NCI-H1417 treated with DMSO at 0.1 percent for 48 hours (cell line): ENCODE data around the gene PHACTR1.

Experiments used
- DNase-seq: peaks from one replicate; lab custom pipeline; 2025; lab: John Stamatoyannopoulos, UW

The PHACTR1 gene

GRCh38 chr6:12955956-12956355 is 239.4 kb downstream of the PHACTR1 start:
- DNase-seq, result no peak

- DNase-seq, result no peak
Measured at GRCh38 chr6:12956991-12957320, 240.4 kb downstream of the PHACTR1 start.

GRCh38 chr6:12957321-12958051 is 240.9 kb downstream of the PHACTR1 start:
- no peak for DNase-seq

- no peak for DNase-seq
Measured at GRCh38 chr6:12958052-12958706, 241.6 kb downstream of the PHACTR1 start.

- no peak for DNase-seq
Measured at GRCh38 chr6:12961761-12962160, 245.2 kb downstream of the PHACTR1 start.

GRCh38 chr6:12962529-12962928 is 246.0 kb downstream of the PHACTR1 start:
- no peak for DNase-seq

GRCh38 chr6:12962987-12963386 is 246.4 kb downstream of the PHACTR1 start:
- DNase-seq, result no peak

- no peak for DNase-seq
Measured at GRCh38 chr6:12963567-12963966, 247.0 kb downstream of the PHACTR1 start.

GRCh38 chr6:12967686-12968085 is 251.1 kb downstream of the PHACTR1 start:
- DNase-seq, result no peak

- no peak for DNase-seq
Measured at GRCh38 chr6:12968290-12968689, 251.7 kb downstream of the PHACTR1 start.

- DNase-seq, result no peak
Measured at GRCh38 chr6:12968839-12969558, 252.4 kb downstream of the PHACTR1 start.

GRCh38 chr6:12969966-12970365 is 253.4 kb downstream of the PHACTR1 start:
- DNase-seq, result no peak

GRCh38 chr6:12973386-12973785 is 256.8 kb downstream of the PHACTR1 start:
- DNase-seq, result no peak

GRCh38 chr6:12974551-12974950 is 258.0 kb downstream of the PHACTR1 start:
- no peak for DNase-seq

- no peak for DNase-seq
Measured at GRCh38 chr6:12976366-12976765, 259.8 kb downstream of the PHACTR1 start.

- no peak for DNase-seq
Measured at GRCh38 chr6:12977206-12977605, 260.6 kb downstream of the PHACTR1 start.

- DNase-seq, result no peak
Measured at GRCh38 chr6:12977806-12978205, 261.2 kb downstream of the PHACTR1 start.

GRCh38 chr6:12980741-12981140 is 264.2 kb downstream of the PHACTR1 start:
- no peak for DNase-seq

GRCh38 chr6:12984776-12985175 is 268.2 kb downstream of the PHACTR1 start:
- DNase-seq, result no peak

- no peak for DNase-seq
Measured at GRCh38 chr6:12987783-12988182, 271.2 kb downstream of the PHACTR1 start.

- DNase-seq, result no peak
Measured at GRCh38 chr6:12990162-12990561, 273.6 kb downstream of the PHACTR1 start.

GRCh38 chr6:12991435-12991834 is 274.9 kb downstream of the PHACTR1 start:
- no peak for DNase-seq

GRCh38 chr6:12992770-12993169 is 276.2 kb downstream of the PHACTR1 start:
- DNase-seq, result no peak
